Renal cortex interstitium (tissue), 11 donors: Measurements from ENCODE around the gene C6orf118. TPM values are rescaled to one million over a fixed set of nuclear protein-coding genes. Genes with fewer than 3 reads are reported as not detected.
A peak's percentile ranks its signal among the peaks of the same experiment; 100 is the strongest.

Experiments
- DNase-seq, 11 donors: peaks; one replicate each; pipeline ENCODE4 v3.0.0-alpha.2; 2013; ENCODE audit warnings: low read depth in 9 of 11, low spot score in 4 of 11; ENCODE audit errors: extremely low read depth in 1 of 11
- polyA plus RNA-seq, 3 donors: library from polyadenylated mRNA; unstranded; fragments of 120-200 nt; gene quantifications; one replicate each; pipeline ENCODE4 v1.2.1, GENCODE V29; 2013; ENCODE audit not compliant: insufficient read length in 3 of 3

Gene C6orf118
- polyA plus RNA-seq, 3 donors, result 3.3 to 9.1 (median 5.6) TPM

- DNase-seq, result no peak
Measured at GRCh38 chr6:165260462-165260861, 48.9 kb downstream of the C6orf118 start.

- no peak for DNase-seq
Measured at GRCh38 chr6:165249808-165250207, 59.6 kb downstream of the C6orf118 start.

GRCh38 chr6:165245701-165246100, 63.7 kb downstream of the C6orf118 start:
- no peak for DNase-seq

GRCh38 chr6:165245287-165245686, 64.1 kb downstream of the C6orf118 start:
- DNase-seq, result peak in 1 of 11 donors; percentile 28

GRCh38 chr6:165244524-165245247, 64.7 kb downstream of the C6orf118 start:
- DNase-seq, result no peak

GRCh38 chr6:165243801-165244200, 65.6 kb downstream of the C6orf118 start:
- DNase-seq, result no peak

- no peak for DNase-seq
Measured at GRCh38 chr6:165236326-165236725, 73.1 kb downstream of the C6orf118 start.

- DNase-seq, result no peak
Measured at GRCh38 chr6:165232731-165233488, 76.5 kb downstream of the C6orf118 start.

- peak in 10 of 11 donors; percentile 31 to 65 (median 48) for DNase-seq
Measured at GRCh38 chr6:165231581-165232561, 77.5 kb downstream of the C6orf118 start.

GRCh38 chr6:165231177-165231576, 78.2 kb downstream of the C6orf118 start:
- no peak for DNase-seq
